ENCODE measurements around the gene OR6C75. TPM values are rescaled to one million over a fixed set of nuclear protein-coding genes. Genes with fewer than 3 reads are reported as not detected.

The OR6C75 gene
- total RNA-seq, 1 donor from 2014 or later, result not detected

- H3K9me3 Mint-ChIP-seq, result no peaks in the 10 kb centered on the region
- TF ChIP-seq, protein P1, sequence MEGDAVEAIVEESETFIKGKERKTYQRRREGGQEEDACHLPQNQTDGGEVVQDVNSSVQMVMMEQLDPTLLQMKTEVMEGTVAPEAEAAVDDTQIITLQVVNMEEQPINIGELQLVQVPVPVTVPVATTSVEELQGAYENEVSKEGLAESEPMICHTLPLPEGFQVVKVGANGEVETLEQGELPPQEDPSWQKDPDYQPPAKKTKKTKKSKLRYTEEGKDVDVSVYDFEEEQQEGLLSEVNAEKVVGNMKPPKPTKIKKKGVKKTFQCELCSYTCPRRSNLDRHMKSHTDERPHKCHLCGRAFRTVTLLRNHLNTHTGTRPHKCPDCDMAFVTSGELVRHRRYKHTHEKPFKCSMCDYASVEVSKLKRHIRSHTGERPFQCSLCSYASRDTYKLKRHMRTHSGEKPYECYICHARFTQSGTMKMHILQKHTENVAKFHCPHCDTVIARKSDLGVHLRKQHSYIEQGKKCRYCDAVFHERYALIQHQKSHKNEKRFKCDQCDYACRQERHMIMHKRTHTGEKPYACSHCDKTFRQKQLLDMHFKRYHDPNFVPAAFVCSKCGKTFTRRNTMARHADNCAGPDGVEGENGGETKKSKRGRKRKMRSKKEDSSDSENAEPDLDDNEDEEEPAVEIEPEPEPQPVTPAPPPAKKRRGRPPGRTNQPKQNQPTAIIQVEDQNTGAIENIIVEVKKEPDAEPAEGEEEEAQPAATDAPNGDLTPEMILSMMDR (IDR thresholded peaks at IDR 0.05), result no peak
- ChIA-PET POLR2A (no interaction called here), CTCF (no interaction called here)
- peaks cover 9% of the 10 kb centered on the region for H3K27me3 Mint-ChIP-seq
- ATAC-seq (ENCODE audit: low read depth) (no peak), DNase-seq (no peak)
- no peaks in the 10 kb centered on the region for H3K36me3 Mint-ChIP-seq (ENCODE audit: low read depth)
- no peak overlapping the region for H3K4me3 Mint-ChIP-seq
- H3K4me1 Mint-ChIP-seq, result no peaks in the 10 kb centered on the region
- no peak overlapping the region for H3K27ac Mint-ChIP-seq
- intact Hi-C loops (cut with micrococcal nuclease), result no loop called here
Measured at GRCh38 chr12:55365086-55365485, 2.3 kb downstream of the OR6C75 start.

DNA sequence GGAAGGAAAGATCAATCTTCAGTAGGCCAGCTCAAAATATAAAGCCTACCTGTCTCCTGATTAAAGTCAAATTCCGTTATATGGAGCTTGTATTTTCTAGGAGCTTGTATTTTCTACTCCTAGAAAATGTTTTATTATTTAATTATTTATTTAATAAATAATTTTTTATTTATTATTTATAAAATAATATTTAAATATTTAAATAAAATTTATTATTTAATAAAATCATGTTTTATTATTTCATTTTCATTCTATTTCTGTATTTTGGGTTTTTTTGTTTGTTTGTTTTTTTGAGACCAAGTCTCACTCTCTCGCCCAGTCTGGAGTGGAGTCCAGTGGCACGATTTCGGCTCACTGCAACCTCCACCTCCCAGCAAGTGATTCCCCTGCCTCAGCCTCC, 9.7 kb downstream of the OR6C75 start:
- Mint-ChIP-seq H3K27ac (no peak overlapping the region), H3K36me3 (ENCODE audit: low read depth) (no peaks in the 10 kb centered on the region), H3K4me1 (no peaks in the 10 kb centered on the region), H3K4me3 (no peak overlapping the region), H3K9me3 (no peaks in the 10 kb centered on the region), H3K27me3 (peaks cover 2% of the 10 kb centered on the region)
- TF ChIP-seq, protein P1 (IDR thresholded peaks at IDR 0.05), result no peak
- intact Hi-C loops (cut with micrococcal nuclease), result no loop called here
- DNase-seq (no peak), ATAC-seq (ENCODE audit: low read depth) (no peak)
- ChIA-PET POLR2A (no interaction called here), CTCF (no interaction called here)

- TF ChIP-seq, protein P1 (IDR thresholded peaks at IDR 0.05), result no peak
- Mint-ChIP-seq H3K4me3 (no peak overlapping the region), H3K27me3 (no peaks in the 10 kb centered on the region), H3K27ac (no peak overlapping the region), H3K36me3 (ENCODE audit: low read depth) (no peaks in the 10 kb centered on the region), H3K4me1 (no peaks in the 10 kb centered on the region), H3K9me3 (no peaks in the 10 kb centered on the region)
- DNase-seq, result no peak
- ChIA-PET POLR2A (no interaction called here), CTCF (no interaction called here)
- ATAC-seq (ENCODE audit: low read depth), result no peak
- intact Hi-C loops (cut with micrococcal nuclease), result no loop called here
Measured at GRCh38 chr12:55385891-55386290, 23.1 kb downstream of the OR6C75 start.

DNA sequence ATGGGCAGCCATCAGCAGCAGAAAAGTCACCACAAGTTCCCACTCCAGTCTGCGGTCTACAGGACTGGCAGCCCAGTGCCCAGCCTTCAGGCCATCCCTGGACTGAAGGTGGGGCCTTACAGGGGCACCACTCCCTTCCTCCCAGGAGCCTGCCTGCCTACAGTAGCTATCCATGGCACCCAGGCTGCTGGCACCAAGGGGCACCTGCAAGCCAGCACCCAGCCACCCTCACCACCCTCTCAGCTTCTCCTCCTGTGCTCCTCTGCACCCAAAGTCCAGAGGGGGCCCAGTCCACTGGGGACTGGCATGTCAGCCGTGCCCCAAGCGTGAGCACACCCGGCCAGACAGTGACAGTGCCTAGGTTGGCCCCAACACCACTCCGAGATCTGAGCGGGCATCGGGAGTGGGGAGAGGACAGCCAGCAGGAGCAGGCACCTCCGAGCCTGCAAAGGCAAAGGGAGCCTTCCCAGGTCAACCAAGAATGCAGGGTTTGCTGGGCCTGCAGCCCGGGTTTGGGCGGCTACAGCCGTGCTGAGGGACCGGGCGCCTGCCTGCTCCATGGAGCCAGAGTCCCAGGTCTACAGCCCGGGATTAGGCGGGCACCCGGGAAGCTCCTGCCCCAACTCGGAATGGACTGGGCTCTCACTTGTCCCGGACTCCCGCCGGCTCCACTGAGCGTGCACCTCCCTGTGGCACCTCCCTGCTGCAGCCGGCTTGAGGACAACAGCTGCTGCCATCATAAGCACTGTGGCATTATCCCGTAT, 29.4 kb downstream of the OR6C75 start:
- no peak for DNase-seq
- POLR2A ChIA-PET, result no interaction called here
- CTCF ChIA-PET, result no interaction called here
- ATAC-seq (ENCODE audit: low read depth), result no peak
- H3K27me3 Mint-ChIP-seq, result peaks cover 5% of the 10 kb centered on the region
- H3K4me1 Mint-ChIP-seq, result no peaks in the 10 kb centered on the region
- H3K4me3 Mint-ChIP-seq, result no peak overlapping the region
- intact Hi-C loops (cut with micrococcal nuclease), result no loop called here
- TF ChIP-seq, protein P1 (IDR thresholded peaks at IDR 0.05), result no peak
- H3K27ac Mint-ChIP-seq, result no peak overlapping the region
- no peaks in the 10 kb centered on the region for H3K9me3 Mint-ChIP-seq
- H3K36me3 Mint-ChIP-seq (ENCODE audit: low read depth), result no peaks in the 10 kb centered on the region

GRCh38 chr12:55396326-55396725, 33.6 kb downstream of the OR6C75 start:
- H3K36me3 Mint-ChIP-seq (ENCODE audit: low read depth), result no peaks in the 10 kb centered on the region
- H3K4me1 Mint-ChIP-seq, result no peaks in the 10 kb centered on the region
- CTCF ChIA-PET, result no interaction called here
- H3K9me3 Mint-ChIP-seq, result no peaks in the 10 kb centered on the region
- POLR2A ChIA-PET, result no interaction called here
- intact Hi-C loops (cut with micrococcal nuclease), result no loop called here
- H3K27ac Mint-ChIP-seq, result no peak overlapping the region
- DNase-seq (no peak), ATAC-seq (ENCODE audit: low read depth) (no peak)
- H3K27me3 Mint-ChIP-seq, result peaks cover 5% of the 10 kb centered on the region
- TF ChIP-seq, protein P1 (IDR thresholded peaks at IDR 0.05), result no peak
- H3K4me3 Mint-ChIP-seq, result no peak overlapping the region

All from activated B cell treated with CpG ODN at 0.5 μM for 24 hours (primary cell).